GM18519 (cell line): ENCODE data around the gene HOXB7.

Experiments used
- ATAC-seq: cut with Tn5 transposase; IDR thresholded peaks from one replicate; pipeline ENCODE4 v1.9.1; 2021; ENCODE audit warnings: mild to moderate bottlenecking, moderate library complexity; ENCODE audit not compliant: unreplicated experiment, low FRiP score

The HOXB7 gene

DNA sequence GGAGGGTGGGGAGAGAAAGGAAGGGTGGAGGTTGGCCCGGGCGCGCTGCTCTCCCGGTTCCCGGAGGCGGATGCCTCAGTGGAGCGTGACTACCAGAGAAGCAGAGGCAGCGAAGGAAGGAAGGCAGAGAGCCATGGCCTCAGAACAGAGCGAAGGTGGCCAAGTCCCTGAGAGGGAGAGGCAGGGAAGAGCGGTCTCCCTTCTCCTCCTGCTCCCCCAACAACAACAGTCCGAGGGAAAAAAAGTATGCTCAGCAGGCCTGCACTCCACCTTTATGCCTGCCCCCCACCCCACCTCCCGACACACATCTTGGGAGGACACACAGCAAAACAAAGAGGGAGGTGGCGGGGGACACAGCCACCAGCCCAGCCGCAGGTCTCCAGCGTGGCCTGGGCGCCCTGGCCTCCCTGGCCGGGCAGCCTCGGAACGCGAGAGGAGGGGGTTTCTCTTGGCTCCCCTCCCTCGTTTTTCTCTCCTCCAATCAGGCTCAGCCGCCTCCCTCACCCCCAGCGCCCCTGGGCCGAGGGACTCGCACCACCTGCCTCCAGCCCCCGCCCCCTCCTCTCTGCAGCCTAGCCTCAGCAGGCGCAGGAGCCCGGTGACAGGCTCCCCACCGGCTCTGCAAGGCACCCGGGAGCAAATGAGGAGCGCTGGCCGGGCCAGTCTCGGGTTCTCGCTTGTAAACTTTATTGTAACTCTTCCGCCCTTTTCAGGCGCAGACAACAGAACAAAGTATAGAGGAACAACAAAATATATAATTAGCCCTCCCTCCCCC, 1.1 kb upstream of the HOXB7 start:
- ATAC-seq, result no peak

DNA sequence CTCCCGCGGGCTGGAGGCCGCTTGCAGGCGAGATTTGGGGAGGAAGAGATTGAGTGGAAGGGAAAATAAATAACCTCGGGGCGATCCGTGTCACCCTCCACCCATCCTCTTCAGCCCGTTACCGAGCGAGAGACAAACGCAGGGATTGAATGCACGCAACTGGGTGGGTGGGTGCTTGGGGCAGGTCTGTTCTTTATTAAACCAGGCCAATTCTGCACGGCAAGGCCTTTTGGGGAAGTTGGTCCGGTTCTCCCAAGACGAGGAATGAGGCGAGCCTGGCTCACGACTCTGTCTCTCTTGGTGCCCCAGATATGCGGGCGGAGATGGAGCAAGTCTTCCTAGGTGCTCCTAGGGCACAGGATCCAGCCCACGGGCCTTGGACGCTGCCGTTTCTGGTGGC, 396 bp upstream of the HOXB7 start:
- no peak for ATAC-seq

DNA sequence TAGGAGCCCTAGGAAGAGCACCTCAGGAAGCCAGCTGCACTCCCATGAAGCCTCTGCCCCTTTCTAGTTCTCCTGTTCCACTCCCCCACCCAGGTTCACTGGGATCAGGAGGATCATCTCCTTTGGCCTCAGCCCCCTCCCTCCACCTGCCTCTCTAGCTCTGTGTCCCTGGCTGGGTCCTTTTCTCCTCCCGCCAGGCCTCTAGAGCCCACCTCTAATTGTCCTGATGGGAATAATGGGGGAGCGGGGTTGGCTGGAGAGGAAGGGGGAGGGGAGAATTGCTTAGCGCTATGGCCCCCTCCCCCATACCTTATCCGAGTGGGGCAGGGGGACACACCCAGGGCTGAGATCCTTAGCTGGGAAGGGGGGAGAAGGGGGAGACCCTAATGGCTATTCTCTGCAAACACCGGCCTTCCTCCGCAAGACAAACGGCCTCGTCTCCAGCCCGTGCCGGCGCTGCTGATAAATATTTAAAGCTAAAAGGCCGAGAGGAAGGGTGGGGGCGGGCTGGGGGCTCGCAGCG, 997 bp downstream of the HOXB7 start:
- ATAC-seq, result no peak

GRCh38 chr17:48609033-48609432, 1.8 kb downstream of the HOXB7 start:
- no peak for ATAC-seq

- no peak for ATAC-seq
These were observed 2.4 kb downstream of the HOXB7 start for GRCh38 chr17:48608494-48608834.

GRCh38 chr17:48606892-48607614, 3.8 kb downstream of the HOXB7 start:
- ATAC-seq, result no peak

GRCh38 chr17:48605991-48606891, 4.6 kb downstream of the HOXB7 start:
- no peak for ATAC-seq

DNA sequence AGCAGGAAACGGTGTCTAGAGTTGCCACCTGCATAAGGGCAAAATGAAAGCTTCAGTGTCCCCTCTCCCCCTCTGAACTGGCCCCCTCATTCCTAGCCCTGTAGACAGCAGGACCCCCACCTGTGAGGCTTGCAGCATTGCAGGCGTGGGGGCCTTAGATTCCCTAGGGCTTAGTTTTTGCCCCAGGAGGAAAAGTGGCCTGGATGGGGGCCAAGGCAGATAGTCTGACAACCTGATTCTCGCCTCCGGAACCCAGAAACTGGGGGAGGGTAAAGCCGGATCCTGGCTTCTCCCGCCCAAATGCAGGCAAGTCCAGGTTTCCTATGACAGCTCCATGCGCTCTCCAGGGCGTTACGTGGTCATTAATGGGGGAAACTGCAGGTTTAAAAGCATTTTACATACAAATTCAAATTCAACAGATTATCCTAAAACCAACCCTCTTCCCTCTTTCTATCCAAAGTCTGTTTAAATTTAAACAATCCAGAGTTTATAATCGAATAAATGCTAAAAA, 5.4 kb downstream of the HOXB7 start:
- ATAC-seq, result no peak

GRCh38 chr17:48604770-48605329, 6.0 kb downstream of the HOXB7 start, which contains the start of gene HOXB6:
TSS of gene HOXB6 (minus strand) at chr17:48604986. CDS start at chr17:48598150, 6,836 bp downstream.
- no peak for ATAC-seq

GRCh38 chr17:48603959-48604769, 6.7 kb downstream of the HOXB7 start:
- no peak for ATAC-seq

DNA sequence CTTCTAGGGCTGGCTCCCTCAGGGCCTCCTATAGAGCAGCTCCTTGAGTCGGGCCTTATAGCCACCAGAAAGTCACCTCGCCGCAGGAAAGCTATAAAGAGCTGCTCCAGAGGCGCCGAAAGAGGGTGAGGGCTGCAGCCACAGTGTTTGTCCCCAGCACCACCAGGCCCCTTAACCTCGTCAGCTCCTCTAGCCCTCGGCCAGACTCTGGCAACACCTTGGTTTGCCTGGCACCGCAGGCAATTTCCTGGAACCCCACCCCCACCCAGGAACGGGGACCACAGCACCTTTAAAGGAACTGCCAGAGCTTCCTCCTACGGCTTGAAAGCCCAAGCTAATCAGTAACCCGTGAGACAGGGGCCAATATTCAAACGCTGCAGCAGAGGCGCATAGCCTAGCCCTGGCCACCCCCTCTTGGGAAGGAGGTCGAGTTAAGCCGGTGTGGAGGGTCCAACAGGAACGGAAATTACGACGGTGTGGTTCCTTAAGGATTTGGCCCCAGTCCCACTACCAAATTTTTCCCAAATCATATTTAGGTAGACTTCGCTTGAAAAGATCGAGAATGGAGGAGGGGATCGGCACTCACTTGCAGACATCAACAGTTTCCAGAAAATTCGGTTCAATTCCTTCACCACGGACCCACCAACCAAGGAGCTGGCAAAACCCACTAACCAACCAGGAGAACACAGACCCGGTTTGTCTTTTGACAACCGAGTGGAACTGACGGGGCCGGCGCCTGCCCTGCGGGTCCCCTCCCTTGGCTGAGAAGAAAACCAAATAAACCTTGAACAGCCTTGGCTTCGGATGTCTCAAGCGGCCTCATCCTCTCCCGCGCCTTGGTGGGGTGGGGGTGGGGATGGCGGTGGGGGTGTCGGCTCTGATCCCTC, 9.0 kb downstream of the HOXB7 start:
- ATAC-seq, result no peak

- ATAC-seq, result no peak
These were observed 9.6 kb downstream of the HOXB7 start for GRCh38 chr17:48601207-48601538.

DNA sequence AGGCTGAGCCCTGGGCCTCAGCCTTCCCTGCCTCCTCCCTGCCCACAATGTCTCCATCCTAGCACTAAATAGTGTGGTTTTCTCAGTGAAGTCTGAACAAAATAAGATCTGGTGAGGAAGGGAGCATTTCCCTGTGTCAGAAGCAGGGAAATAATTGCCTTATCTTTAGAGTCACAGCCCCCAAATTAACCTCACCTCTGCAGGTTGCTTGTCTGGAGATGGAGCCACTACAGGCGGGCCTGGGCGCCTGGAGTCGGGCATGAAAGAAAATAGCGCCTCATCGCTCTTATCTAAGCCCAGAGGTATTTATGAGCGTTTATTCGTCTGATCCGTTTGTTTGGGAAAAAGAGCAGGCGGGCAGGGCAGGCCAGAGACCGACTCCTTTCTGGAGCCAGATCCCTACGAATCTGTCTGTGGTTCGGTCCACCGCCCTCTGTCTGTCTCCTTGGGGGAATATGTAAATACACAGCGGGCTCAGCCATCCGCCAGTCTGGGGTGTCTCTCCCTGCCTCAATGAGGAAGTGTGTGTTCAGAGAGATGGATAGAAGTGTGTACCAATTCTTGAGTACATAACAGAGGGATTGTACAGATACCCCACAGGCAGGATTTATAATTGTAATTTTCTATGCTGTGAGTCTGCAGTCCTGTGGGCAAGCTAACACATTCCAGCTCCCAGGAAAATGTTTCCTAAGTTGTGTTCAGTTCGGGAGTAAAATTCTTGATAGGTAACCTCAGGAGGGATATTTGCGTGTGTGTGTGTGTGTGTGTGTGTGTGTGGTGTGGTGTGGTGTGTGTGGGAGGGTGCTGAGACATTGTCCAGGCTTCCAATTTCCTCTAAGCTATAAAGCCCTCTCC, 10.3 kb downstream of the HOXB7 start:
- ATAC-seq, result no peak

- ATAC-seq, result no peak
These were observed 11.5 kb downstream of the HOXB7 start for GRCh38 chr17:48599354-48599753.

- ATAC-seq, result no peak
These were observed 12.1 kb downstream of the HOXB7 start for GRCh38 chr17:48598736-48599135.

- ATAC-seq, result no peak
These were observed 12.8 kb downstream of the HOXB7 start for GRCh38 chr17:48597778-48598631.

DNA sequence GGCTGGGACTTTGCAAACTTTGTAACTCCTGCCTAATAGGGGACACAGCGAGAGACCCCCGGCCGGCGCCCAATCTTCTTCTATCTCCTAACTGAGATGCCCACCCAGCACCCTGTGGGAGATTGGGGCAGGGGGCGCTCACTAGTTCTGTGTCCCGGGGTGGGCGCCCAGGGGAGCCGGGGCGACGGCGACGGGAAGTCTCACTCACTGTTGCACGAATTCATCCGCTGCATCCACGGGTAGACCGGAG, 13.4 kb downstream of the HOXB7 start:
- ATAC-seq, result no peak
